Hematopoietic multipotent progenitor cell treated with erythropoietin and hydrocortisone succinate and interleukin-3 and kit ligand, for 8 days (in vitro differentiated cells): ENCODE measurements around the gene TRAF1.
"Not testable (repeated sequence)": the region's sequence is repeated elsewhere in the genome, so short reads cannot be mapped to it uniquely, and the experiment has no call there.

ENCODE experiments used
- DNase-seq: peaks from one replicate; pipeline ENCODE4 v3.0.0-alpha.2; 2015

The TRAF1 gene, protein sequence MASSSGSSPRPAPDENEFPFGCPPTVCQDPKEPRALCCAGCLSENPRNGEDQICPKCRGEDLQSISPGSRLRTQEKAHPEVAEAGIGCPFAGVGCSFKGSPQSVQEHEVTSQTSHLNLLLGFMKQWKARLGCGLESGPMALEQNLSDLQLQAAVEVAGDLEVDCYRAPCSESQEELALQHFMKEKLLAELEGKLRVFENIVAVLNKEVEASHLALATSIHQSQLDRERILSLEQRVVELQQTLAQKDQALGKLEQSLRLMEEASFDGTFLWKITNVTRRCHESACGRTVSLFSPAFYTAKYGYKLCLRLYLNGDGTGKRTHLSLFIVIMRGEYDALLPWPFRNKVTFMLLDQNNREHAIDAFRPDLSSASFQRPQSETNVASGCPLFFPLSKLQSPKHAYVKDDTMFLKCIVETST

DNA sequence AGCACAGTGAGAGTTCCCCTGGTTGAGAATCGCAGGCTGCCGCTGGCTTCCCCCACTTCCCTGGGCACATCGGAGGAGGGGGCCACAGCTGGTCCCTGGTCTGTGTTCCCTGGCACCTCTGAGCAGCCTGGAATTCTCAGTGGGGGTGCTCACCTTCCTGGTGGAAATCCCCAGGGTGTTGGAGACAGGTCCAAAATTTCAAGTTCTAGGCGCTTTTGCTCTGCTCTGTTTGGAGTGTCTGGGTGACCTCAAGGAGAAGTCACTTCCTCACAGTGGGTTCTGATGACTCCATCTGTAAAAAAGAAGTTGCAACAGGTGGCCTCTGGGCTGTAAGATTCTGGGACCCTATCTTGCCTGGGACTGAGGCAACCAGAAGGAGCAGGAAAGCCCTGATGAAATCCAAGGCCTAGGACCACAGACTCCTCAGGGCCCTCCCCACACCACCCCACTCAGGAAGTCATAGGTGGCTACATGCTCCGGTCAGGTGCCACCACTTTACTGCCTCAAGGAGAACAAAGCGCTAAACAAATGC is at the start of gene TRAF1:
TSS of gene TRAF1 (minus strand) at position 400 of the 532 bp plus-strand sequence. CDS start 721 bp downstream, outside the sequence.
- no peak for DNase-seq

DNA sequence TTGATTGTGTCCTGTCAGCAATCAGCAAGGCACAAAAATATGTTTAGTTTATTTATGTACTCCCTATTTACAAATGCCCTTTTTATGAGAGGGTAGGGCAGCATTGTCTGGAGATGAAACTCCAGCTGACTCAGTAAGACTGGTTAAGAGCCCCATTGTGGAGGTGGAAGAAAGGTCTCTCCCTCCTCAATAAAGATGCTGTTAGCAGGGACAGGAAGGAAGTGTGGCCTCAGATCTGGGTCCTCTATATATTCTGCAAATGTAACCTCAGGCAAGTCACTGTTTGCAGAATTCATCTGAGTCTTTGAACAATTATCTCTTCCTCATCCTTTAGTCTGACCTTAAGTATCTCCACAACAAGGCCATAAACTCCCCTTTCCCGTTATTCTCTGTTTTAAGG is 48.3 kb upstream of the TRAF1 start:
- DNase-seq: no peak

DNA sequence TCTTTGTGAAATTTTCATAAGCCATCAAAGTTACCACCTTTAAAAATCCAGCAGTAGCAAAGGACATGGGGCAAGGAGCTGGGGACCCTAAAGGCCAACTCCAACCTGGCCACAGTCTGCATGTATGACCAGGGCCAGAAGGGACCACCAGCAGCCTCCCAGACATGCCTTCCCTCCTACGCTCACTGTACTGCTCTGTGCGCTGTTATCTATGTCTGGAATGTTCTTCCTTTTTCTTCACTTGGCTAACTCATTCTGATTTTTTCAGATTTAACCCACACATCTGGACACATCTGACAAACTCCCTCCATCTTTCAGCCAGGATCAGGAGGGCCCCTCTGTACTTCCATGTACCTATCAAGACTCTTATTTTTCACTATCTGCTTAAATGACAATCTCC is 47.6 kb upstream of the TRAF1 start:
- no peak for DNase-seq

- DNase-seq: no peak
These were observed 45.3 kb upstream of the TRAF1 start for GRCh38 chr9:120971938-120972337.

DNA sequence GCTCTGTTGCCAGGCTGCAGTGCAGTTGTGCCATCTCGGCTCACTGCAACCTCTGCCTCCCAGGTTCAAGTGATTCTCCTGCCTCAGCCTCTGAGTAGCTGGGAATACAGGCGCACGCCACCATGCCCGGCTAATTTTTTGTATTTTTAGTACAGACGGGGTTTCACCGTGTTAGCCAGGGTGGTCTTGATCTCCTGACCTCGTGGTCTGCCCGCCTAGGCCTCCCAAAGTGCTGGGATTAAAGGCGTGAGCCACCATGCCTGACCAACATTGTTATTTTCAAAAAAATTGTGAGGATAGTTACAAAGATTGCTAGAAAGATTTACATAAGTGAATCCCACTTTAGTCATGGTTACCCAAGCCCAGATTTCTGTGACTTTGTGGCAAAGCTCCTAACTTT is 44.9 kb upstream of the TRAF1 start:
- not testable (repeated sequence) for DNase-seq

- DNase-seq: no peak
These were observed 43.6 kb upstream of the TRAF1 start for GRCh38 chr9:120970244-120970643.

GRCh38 chr9:120966013-120966369 is 39.4 kb upstream of the TRAF1 start:
- DNase-seq: no peak

- no peak for DNase-seq
These were observed 38.9 kb upstream of the TRAF1 start for GRCh38 chr9:120965344-120966012.

DNA sequence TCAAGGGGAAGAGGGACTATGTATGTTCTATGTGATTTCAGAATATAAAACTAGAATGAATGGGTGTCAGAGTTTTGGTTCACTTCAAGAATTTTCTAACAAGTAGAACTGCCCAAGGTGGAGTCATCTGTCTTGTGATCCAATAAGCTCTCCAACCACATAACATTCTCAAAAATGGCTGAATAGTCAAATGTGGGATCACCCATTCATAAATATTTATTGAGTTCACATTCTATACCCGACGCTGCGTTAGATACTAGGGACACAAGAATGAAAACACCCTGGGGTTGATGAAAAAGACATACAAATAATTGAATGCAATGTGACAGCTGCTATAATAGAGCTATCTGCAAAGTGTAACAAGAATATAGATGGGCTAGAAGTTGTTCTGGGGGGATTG is 35.3 kb upstream of the TRAF1 start:
- no peak for DNase-seq

DNA sequence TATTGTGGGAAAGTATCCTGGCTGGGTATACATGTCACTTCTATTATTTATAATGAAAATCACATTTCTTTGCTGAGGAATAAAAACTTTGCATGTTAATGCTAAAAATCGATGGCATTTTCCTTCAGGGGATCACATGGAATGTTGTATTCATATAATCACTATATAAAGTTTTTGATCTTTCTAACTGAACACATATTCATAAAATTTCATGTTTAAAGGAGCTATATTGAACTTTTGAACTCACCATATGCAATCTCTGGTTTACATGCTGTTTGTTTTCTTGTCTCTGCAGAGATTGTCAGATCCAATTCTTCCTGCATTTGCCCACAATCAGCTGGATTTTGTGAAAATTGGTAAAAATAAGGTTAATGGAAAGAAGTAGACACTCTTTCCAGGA is 33.4 kb upstream of the TRAF1 start:
- no peak for DNase-seq

DNA sequence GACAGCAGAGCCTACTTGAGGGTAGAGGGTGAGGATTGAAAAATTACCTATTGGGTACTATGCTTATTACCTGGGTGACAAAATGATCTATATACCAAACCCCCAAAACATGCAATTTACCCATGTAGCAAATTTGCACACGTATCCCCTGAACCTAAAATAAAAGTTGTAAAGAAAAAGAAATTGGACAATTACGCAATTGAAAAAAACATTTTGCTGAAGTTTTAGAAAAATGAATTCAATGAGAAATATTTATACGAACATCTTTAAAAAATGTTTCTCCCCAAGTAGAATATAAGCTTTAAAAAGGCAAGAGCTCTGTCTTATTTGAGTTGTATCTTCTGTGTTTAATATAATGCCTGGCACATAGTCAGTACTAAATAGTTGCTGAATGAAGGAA is 30.3 kb upstream of the TRAF1 start:
- DNase-seq: no peak

DNA sequence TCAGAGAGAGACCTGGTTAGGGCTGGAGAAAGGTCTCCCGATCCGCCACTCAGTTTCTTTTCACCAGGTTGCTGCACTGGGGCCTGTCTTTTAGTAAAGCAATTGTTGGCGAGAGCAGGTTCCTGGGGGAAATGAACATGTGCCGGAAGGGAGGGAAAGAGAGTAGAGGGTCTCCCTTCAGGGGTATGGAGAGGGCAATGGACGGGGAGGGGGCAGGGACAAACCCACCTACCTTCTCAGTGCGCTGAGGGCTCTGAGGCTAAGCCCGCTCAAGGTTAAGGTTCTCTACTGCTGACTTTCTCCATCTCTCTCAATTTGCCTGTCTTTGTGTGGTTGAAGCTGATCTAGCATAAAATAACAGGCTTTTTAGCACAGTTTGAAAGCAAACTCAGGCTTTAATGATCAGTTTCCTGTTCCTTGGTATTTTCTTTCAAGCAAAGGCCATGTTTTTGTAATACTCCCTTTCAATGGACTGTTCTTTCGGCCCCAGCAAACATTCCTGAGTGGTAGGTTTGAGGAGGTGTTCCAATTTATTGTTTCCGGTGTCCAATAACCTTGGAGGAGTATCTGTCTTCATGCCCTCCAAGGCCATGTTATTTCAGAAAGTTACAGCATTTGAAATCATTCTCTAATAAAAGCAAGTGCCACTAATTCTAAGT is 25.5 kb upstream of the TRAF1 start:
- DNase-seq: no peak

GRCh38 chr9:120950421-120951388 is 24.1 kb upstream of the TRAF1 start:
- no peak for DNase-seq

GRCh38 chr9:120949290-120949689 is 22.7 kb upstream of the TRAF1 start:
- no peak for DNase-seq

DNA sequence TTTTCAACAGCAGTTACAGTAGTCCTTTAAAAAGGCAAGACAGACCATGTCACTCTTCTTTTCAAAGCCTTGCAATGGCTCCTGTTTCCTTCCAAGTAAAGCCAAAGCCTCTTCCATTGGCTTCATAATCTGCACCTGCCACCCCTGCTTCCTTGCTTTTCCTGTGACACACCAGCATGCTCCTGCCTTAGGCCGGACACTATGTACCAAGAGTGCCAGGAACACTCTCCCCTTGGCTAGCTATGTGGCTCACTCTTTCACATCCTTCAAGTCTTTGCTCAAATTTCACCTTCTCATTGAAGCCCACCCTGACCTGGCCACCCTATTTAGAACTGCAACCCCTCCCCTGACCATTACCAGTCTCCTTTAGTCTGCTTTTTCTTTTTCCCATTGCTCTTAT is 22.2 kb upstream of the TRAF1 start:
- no peak for DNase-seq

- DNase-seq: no peak
These were observed 20.6 kb upstream of the TRAF1 start for GRCh38 chr9:120947222-120947621.

GRCh38 chr9:120946259-120946658 is 19.7 kb upstream of the TRAF1 start:
- DNase-seq: no peak

DNA sequence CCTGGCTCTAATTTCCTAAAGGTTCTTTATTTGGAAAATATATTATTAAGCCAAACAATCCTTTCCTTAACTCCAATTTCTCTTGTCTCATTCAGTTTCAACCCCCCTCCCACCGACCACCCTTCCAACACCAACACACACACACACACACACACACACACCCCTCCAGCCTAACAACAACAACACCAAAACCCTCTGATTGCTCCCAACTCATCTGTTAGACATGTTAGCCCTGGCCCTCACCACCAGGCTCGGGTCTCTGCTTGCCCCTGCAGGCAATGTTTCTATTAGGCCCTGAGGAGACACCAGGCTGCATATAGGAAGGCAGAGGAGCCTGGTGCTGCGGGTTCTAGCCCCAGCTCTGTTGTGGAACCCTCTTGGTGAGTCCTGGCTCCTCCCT is 18.4 kb upstream of the TRAF1 start:
- DNase-seq: no peak

GRCh38 chr9:120944434-120944843 is 17.8 kb upstream of the TRAF1 start:
- DNase-seq: peak; percentile 31

GRCh38 chr9:120942186-120943001 is 15.8 kb upstream of the TRAF1 start:
- no peak for DNase-seq

- DNase-seq: no peak
These were observed 14.6 kb upstream of the TRAF1 start for GRCh38 chr9:120941046-120941770.
